PC-3 (cell line): Measurements from ENCODE around the gene GRB10.

Experiments used
- EZH2 ChIP-seq: fragments of 300-600 bp; sonication (generic); IDR thresholded peaks from one replicate; pipeline ENCODE4 v1.6.1; 2017; ENCODE audit warnings: antibody characterized with exemption, mild to moderate bottlenecking, low read length; ENCODE audit not compliant: unreplicated experiment
- EZH2phosphoT487 ChIP-seq: fragments of 300-600 bp; sonication (generic); IDR thresholded peaks from 2 replicates; pipeline ENCODE4 v1.6.1; 2018; ENCODE audit warnings: mild to moderate bottlenecking, antibody characterized with exemption, low read length, borderline replicate concordance
- TF ChIP-seq, protein P1 (sequence below): fragments of 300-600 bp; sonication (generic); conservative IDR thresholded peaks from 2 replicates; pipeline ENCODE4 v1.5.1; 2017; ENCODE audit warnings: antibody characterized with exemption, low read depth, mild to moderate bottlenecking, low read length

- TF ChIP-seq, protein P1, sequence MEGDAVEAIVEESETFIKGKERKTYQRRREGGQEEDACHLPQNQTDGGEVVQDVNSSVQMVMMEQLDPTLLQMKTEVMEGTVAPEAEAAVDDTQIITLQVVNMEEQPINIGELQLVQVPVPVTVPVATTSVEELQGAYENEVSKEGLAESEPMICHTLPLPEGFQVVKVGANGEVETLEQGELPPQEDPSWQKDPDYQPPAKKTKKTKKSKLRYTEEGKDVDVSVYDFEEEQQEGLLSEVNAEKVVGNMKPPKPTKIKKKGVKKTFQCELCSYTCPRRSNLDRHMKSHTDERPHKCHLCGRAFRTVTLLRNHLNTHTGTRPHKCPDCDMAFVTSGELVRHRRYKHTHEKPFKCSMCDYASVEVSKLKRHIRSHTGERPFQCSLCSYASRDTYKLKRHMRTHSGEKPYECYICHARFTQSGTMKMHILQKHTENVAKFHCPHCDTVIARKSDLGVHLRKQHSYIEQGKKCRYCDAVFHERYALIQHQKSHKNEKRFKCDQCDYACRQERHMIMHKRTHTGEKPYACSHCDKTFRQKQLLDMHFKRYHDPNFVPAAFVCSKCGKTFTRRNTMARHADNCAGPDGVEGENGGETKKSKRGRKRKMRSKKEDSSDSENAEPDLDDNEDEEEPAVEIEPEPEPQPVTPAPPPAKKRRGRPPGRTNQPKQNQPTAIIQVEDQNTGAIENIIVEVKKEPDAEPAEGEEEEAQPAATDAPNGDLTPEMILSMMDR, result no peak
- no peak for TF ChIP-seq EZH2
- TF ChIP-seq EZH2phosphoT487, result no peak
These were observed 107.5 kb downstream of the GRB10 start for GRCh38 chr7:50674896-50675835.
